Activated T-cell treated with anti-CD3 and anti-CD28 coated beads, Interleukin-2, amount 50 U/mL, for 1 hour (primary cell): ENCODE results near the gene COL19A1.
"Not testable (repeated sequence)": the region's sequence is repeated elsewhere in the genome, so short reads cannot be mapped to it uniquely, and the experiment has no call there.

Source experiments
- DNase-seq: peaks from one replicate; pipeline ENCODE4 v3.0.0-alpha.2; 2020

Gene COL19A1

DNA sequence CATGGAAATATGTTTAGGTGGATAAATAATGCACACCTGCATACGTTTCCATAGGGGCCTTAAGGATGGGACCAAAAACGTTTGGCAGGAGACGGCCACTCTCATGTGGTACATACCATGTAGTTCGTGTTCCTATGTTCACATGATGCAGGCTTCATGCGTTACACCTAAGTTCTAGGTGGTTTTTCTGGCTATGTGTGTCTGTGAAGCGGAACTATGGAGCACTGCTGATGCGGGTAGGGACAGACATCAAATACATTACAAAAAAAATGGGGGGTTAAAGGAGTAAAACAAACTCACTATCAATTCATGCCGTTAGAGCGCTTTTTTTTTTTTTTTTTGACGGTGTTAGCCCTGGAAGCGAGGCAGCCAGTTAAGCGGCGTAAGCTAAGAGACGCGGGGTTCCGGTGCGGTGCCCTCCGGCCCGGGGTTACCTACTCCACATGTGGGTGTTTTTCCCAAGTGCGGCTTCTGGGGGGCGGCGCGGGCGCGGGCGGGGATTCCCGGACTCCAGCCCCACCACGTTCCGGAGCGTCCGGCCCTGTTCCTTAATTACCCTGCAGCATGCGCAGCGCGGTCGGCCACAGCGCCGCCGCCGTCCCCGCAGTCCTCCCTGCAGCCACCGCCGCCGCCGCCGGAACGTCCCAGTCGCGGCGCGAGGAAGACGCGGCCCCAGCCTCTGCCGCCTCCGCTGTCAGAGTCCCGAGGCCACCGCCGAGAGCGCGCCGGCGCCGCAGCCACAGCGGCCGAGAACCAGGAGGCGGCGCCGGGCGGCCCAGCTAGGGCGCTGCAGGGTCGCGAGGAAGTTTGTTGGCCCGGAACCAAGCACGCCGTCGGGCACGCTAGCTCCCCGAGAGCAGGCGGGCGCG, 648 bp downstream of the COL19A1 start:
- peak; percentile 71 for DNase-seq

DNA sequence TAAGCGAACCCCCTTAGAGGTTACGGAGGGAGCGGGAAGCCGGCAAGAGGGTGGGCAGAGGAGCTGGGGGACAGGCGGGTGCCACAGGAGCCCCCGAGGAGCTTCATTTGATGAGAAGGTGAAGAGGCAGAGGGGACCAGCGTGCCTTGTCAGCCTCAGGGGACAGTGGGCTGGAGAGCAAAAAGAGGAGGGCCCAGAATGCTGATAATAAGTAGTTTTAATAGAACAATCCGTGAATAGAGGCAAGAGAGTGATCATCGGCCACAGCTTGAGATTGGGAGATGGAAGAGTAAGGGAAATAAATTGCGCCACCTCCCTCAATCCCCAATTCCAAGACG, 1.3 kb downstream of the COL19A1 start:
- DNase-seq = no peak

DNA sequence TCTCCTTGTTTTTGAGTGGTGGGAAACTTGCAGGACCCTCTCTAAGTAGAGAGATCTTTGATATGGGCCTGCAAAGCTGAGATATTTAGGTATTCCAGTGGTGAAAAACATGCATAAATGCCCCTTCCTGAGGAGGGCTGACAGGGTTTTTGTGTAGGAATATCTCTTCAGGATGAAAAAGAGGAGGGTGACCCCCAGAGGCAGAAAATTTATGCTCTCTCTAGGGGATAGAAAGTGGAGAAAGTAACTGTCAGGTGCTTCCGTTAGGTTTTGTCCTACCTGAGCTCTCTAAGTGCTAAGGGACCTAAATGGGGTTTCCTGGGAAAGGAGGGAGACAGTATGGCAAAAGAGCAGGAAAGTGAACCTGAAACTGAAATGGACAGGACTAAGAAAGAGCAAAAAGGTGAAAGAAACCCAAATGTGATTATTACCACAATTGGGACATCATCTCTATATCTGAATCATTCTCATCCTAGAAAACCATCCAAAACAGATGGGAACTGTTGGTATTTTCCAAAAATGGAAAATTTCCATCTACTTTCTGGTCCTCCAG, 2.0 kb downstream of the COL19A1 start:
- DNase-seq = no peak

DNA sequence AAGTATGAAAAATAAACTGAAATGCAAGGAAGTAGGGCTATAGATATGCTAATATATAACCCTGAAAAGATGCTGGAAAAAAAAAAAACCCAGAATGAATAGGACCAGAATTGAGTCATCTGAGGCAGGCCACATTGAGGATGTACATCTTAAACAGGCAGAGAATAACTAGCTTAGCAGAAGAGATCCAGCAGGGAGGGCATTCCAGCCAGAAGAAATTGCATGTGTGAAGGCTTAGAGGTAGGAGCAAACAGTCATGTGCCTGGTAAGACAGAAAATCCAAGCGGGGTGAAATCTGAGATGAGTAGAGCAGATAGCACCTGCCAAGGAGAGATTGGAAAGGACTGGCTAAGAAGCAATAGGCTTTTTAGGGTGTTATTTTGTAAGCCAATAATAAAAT, 2.6 kb downstream of the COL19A1 start:
- DNase-seq = no peak

DNA sequence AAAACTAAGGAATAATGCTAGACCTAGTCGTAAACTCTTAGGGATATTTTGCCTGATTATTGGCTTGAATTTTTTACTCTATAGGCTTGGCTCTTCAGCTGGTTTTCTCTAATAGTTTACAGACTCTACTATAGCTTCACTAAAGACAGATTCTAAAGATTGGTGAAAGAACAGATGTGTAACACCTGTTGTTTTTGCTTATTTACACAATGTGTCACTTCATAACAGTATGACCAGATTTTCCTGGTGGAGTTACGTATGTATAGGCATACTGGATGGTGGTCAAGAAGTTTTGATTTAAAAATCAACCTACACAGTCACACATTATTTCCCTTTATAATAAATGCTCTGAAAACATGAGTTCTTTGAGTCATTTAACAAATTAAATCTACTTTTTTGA, 4.8 kb downstream of the COL19A1 start:
- DNase-seq = no peak

DNA sequence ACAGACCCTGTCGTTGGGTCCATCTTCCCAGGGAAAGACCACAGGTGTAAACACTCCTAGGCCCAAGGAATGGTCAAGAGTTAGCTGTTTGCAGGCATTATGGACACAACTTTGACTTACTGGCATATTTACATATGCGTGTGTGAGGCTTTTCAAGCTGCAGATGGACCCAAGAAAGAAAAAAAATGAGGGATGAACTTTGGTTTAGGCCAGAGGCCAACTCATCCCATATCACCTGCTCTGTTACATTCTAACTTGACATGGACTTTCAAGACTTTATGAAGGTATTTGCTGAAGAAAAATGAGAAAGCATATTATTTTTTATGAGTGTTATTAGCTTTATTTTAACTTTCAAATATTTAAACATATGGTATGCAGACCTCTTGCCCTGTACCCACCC, 6.9 kb downstream of the COL19A1 start:
- no peak for DNase-seq

DNA sequence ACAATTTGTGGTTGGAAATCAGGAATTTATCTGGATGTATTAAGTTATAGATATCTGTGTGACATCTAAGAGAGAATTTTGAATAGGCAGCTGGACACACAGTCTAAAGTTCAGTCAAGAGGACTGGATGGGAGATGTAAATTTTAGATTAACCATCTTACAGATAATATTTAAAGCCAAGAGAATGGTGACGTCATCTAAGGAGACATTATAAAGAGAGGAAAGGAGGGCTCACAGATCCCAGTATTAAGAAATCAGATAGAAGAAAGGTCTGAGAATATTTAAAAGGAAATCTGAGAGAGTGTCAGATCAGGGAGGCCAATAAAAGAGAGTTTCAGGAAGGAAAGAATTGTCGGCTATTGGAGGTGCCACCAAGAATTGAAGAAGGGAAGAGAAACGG, 9.4 kb downstream of the COL19A1 start:
- no peak for DNase-seq

DNA sequence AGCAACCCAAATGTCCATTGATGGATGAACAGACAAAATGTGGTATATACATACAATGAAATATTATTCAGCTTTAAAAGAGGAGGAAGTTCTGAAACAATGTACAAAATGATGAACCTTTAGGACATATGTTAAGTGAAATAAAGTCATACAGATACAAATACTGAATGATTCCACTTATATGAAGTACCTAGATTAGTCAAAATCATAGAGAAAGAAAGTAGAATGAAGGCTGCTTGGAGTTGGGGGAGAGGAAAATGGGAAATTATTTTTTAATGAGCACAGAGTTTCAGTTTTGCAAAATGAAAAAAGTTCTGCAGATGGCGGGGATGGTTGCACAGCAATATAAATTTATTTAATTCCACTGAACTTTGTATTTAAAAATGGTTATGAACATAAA, 12.4 kb downstream of the COL19A1 start:
- no peak for DNase-seq

DNA sequence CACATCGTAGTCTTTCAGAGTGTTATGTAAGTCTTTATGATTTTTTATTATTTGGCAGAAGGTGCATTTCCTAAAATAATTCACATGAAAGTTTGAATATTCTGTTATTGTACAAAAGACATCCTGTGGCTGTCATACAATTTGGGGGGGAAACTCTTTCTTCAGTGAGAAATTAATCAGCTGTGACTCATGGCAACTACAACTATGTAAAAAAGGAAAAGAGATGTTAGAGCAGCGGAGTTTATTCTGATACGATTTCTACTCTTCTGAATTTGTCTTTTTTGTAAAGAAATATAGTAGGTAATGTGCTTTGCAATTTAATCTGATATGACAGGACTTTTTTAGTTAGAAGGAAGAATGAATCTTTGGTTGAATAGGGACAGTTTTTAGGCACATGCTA, 14.2 kb downstream of the COL19A1 start:
- no peak for DNase-seq

DNA sequence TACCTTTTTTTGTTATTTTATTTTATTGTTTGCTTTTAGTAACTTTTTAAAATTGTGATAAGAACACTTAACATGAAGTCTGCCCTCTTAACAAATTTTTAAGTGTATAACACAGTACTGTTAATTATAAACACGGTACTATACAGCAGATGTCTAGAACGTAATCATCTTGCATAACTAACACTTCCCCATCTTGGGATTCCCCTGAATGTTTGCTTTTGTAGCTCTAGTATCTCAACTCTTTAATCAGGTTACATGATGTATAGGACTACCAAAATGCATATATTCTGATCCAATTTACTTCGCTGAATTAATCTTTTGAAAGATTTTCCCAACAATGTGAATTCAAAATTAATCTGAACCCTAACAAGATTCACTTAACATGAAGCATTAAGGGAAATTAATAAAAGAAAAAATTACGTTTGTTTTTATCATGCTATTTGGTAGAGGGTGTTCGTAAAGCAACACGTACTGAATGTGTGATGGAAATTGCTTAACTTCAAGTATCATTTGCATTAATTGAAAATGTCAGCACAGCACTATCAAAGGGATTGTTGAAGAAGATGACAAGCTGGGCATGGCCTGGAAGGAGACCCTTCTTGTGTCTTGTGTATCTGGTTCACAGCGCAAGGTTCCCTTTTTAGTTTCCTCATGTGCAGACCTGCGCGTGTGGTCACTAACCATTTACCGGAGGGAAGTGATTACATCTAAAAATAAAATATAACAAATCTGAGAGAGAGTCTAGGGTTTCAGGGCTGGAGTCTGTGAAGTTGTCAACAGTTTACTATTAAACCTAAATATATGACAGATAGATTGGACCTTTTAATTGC, 15.2 kb downstream of the COL19A1 start:
- DNase-seq = no peak

DNA sequence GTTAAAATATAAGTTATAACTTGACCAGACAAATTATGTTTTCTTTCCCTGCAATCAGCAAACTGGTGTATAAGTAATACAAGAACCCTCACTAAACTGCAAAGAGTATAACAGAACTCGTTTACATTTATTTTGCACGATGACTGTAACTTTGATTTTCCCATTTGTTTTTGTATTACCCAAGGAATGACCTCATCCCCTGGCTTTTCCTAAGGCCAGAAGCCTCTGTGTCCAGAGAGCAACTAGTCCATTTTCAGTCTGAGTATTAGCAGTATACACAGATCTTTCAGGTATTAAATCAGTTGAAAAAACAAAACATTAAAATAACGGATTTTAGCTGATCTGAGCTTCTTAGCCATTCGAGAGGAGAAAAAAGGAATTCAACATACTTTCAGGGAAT, 17.2 kb downstream of the COL19A1 start:
- no peak for DNase-seq

DNA sequence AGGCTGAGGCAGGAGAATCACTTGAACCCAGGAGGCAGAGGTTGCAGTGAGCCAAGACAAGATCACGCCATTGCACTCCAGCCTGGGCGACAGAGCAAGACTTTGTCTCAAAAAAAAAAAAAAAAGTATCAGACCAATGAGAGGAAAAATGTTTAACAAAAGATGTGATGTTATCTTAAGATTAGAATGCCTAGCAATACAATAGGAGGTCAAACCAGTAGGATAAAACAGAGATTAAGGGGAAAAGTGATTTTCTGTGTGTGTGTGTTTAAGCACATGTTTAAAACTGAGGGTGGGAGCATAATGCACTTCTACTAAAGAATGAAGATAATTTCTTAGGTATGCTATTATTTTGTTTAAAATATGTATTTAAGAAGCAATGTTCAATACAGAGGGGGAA, 17.9 kb downstream of the COL19A1 start:
- no peak for DNase-seq

DNA sequence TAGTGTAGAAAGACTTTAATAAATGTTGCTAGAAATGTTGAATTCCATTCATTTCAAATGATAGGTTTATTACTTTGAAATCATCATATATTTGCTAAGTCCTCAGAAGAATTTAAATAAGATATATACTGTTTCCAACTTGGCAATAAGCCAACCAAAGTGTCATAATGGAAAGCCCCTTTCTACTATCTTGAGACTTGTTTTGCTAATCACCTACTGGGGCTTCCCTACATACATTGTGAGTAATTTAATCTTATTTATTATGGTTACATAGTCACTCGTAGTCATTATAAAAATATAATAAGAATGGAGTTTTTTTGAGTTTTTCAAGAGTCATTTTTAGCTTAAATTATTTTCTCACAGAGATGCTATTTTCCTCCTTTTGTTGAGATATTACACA, 20.7 kb downstream of the COL19A1 start:
- no peak for DNase-seq

DNA sequence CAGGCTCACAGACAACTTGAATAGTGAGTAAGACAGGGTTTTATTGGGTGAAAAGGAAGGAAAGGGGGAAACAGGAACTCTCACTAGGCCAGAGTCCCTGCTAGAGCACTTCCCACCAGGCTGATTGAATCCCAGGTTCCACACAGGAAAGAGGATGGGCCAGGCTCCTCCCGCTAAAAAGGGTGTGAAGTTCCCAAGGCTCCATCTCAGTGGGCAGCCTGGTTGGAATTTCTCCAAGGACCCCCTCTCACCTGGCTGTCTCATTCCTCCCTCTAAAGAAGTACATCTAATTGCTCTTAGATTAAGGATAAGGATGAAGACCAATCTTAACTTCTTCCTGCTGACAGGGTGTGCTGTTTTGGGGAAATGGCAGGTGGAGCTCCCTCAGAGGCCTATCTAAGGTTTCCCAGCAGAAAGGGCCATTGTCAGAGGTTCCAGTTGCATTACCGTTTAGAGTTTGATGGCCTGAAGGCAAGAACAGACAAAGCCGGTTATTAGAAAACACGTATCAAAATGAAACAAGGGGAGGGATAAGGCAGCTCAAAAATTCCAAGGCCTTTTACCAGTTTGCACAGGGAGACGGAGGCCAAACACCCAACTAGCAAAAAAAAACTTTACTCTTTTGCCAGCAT, 21.5 kb downstream of the COL19A1 start:
- DNase-seq = no peak

DNA sequence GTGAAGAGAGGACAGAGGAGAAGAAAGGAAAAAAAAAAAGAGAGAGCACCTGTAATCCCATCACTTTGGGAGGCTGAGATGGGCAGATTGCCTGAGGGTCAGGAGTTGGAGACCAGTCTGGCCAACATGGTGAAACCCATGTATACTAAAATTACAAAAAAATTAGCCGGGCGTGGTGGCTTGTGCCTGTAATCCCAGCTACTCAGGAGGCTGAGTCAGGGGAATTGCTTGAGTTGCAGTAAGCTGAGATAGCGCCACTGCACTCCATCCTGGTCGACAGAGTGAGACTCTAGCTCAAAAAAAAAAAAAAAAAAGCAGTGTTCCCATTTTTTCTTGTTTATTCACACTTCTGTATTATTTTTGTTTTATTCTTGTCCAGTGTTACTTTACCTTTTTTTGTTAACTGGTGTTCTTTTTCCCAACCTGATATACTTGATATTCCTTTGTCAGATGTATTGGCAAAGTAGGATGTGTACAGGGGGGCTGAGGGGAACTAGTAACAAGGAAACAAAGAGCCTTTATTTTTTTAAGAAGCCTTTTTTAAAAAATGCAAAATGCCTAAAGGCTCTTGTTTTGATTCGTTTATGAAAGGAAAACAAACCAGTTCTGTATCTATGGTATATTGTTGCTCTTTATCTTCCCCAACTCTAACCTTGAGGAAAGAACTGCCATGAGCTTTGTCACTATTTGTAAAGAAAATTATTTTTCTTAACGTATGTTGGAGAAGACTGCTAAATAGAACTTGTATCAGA, 22.3 kb downstream of the COL19A1 start:
- DNase-seq = no peak

DNA sequence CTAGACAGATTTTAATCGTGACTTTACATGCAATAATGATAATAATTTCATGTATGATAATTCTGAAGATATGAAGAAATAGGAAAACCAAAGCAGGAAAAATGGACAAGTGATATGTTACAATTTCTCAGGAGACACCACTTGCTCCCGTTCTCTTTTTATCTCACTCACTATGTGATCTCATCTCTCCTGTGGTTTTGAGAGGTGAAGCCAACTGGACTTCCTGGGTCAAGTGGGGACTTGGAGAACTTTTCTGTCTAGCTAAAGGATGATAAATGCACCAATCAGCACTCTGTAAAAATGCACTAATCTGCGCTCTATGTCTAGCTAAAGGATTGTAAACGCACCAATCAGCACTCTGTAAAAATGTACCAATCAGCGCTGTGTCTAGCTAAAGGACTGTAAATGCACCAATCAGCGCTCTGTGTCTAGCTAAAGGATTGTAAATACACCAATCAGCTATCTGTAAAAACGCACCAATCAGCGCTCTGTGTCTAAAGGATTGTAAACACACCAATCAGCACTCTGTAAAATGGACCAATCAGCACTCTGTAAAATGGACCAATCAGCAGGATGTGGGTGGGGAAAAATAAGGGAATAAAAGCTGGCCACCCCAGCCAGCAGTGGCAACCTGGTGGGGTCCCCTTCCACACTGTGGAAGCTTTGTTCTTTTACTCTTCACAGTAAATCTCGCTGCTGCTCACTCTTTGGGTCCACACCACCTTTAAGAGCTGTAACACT, 23.0 kb downstream of the COL19A1 start:
- not testable (repeated sequence) for DNase-seq

DNA sequence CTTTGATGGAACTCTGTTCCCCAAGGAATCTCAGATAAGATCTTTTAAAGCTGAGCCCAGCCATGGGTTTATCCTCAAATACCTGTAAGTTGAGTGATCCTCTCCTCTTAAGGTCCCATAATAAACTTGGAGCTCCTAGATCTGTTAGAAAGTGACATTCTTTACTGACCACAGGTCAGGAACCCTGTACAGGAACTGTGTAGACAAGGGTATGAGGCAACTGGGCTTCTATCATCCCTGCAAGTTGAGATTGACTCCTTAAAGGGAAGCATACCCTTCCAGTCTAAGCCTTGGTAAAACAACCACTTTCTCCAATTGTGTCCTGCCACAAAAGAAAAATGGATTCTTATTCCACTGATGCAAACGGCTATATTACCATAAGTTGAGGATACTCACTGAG, 26.2 kb downstream of the COL19A1 start:
- not testable (repeated sequence) for DNase-seq

DNA sequence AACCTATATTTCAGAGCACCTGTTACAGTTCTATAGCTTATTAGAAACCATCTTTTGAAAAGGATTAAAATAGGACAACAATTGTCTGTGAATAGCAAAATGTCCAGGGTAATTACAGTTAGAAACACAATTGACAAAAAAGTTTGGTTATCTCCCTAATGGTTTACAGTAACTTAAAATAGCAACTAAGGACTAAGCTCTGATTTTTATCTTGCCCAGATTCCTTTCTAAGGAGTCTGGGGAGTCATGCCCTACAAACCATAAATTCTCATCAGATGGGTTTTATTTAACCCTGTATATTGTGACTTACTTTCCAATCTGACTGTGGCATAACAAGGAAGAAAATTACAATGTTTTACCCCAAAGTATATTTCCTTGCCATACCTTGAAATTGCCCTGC, 26.9 kb downstream of the COL19A1 start:
- DNase-seq = not testable (repeated sequence)

DNA sequence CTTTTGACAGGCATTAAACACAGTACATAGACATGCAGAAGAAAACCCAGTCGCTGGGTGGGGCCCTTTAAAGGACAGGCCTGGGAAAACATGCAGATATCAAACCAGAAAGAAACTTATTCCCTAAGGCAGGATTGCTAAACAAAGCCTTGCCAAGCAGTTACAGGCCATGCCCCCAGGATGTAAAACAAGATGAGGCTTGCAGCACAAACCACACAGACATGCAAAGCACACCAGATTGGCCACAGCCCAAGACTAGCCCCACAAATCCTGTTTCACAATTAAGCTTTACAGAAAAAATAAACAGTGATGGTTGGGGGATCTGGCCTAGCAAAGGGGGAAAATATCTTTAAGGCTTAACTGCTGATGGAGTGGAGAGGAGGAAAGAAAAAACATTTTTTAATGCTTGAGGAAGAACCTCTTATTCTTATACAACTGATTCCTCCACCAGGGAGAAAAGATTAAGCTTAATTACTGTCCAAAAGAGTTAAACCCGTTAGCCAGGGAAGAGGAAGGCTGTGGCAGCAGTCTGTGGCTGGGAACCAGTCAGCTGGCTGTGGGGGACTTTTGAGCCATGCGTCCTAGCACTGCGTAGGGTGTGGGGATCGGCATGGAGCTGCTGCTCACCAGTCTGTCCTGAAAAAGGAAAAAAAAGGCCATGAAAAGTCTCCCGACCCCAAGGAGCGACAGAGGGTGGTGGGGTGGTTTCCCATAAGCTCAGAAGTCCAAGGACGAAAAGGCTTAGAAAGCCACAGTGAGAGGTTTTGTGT, 28.4 kb downstream of the COL19A1 start:
- no peak for DNase-seq

DNA sequence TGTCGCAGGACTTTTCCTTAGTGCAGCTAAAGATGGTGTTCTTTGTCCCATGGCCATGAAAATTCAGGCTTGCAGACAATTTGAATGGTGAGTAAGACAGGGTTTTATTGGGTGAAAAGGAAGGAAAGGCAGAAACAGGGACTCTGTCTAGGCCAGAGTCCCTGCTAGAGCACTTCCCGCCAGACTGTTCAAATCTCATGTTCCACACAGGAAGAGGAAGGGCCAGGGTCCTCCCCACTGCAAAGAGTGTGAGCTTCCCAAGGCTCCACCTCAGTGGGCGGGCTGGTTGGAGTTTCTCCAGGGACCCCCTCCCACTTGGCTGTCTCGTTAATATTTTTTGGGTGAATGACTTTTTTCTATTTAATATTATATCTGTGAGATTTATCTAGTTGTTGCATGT, 29.0 kb downstream of the COL19A1 start:
- DNase-seq = no peak

DNA sequence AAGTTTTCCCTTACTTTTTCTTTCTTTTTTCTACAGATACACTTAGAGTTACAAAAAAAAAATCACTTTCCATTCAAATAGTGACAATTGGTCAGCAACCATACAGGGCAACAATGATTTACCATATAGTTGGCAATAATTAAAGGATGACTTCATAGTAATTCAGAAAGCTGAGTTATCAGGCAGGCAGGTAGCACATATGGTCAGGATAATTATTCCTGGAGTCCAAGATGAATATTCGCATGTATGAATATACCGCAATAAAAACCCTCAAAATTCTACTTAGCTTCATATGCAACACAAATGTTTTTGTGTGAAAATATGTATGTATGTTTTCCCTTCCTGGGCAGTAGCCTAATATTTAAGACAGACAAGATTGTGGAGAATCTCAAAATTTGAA, 34.5 kb downstream of the COL19A1 start:
- DNase-seq = no peak
